Measurements from ENCODE around the gene NKAIN4. TPM values are rescaled to one million over a fixed set of nuclear protein-coding genes. Genes with fewer than 3 reads are reported as not detected.

NKAIN4 gene
- total RNA-seq, 1 experiment from 2014 or later = not detected

GRCh38 chr20:63194007-63194796 is 60.1 kb downstream of the NKAIN4 start:
- BruUV-seq (replicated peaks) = TSS peak; percentile 6
- DNase-seq = no peak
- H3F3A ChIP-seq (ENCODE audit: low read length, unreplicated experiment) = peaks cover 7% of the 10 kb centered on the region
- peaks cover 44% of the 10 kb centered on the region for H3K79me2 ChIP-seq (ENCODE audit: low read length)
- peaks cover 17% of the 10 kb centered on the region; the same call in 1 of the 2 replicates for H3K36me3 ChIP-seq (ENCODE audit: low read depth, low read length)
- no peak overlapping the region for H3K4me2 ChIP-seq (ENCODE audit: low read length)
- H3K9me2 ChIP-seq (replicated peaks; ENCODE audit: low read length) = no peaks in the 10 kb centered on the region
- ATAC-seq = no peak
- no peak overlapping the region for H3K9ac ChIP-seq (ENCODE audit: low read length)
- no peak overlapping the region for H3K4me3 ChIP-seq (ENCODE audit: low read length)
- no peaks in the 10 kb centered on the region for H3K9me3 ChIP-seq (ENCODE audit: low read length)
- CTCF ChIA-PET = no interaction called here
- POLR2A ChIA-PET (ENCODE audit: unreplicated experiment) = no interaction called here
- no peak for TF ChIP-seq EZH2 (IDR thresholded peaks at IDR 0.05; ENCODE audit: low read length, unreplicated experiment)
- TF ChIP-seq, protein P1, sequence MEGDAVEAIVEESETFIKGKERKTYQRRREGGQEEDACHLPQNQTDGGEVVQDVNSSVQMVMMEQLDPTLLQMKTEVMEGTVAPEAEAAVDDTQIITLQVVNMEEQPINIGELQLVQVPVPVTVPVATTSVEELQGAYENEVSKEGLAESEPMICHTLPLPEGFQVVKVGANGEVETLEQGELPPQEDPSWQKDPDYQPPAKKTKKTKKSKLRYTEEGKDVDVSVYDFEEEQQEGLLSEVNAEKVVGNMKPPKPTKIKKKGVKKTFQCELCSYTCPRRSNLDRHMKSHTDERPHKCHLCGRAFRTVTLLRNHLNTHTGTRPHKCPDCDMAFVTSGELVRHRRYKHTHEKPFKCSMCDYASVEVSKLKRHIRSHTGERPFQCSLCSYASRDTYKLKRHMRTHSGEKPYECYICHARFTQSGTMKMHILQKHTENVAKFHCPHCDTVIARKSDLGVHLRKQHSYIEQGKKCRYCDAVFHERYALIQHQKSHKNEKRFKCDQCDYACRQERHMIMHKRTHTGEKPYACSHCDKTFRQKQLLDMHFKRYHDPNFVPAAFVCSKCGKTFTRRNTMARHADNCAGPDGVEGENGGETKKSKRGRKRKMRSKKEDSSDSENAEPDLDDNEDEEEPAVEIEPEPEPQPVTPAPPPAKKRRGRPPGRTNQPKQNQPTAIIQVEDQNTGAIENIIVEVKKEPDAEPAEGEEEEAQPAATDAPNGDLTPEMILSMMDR (conservative IDR thresholded peaks at IDR 0.05; ENCODE audit: low read depth, low read length) = no peak
- TF ChIP-seq EZH2phosphoT487 (IDR thresholded peaks at IDR 0.05; ENCODE audit: borderline replicate concordance, low read length) = no peak
- peaks cover 34% of the 10 kb centered on the region for H3K4me1 ChIP-seq (ENCODE audit: insufficient read depth, low read length)
- H4K20me1 ChIP-seq (ENCODE audit: low read length) = peaks cover 47% of the 10 kb centered on the region
- H3K27me3 ChIP-seq (ENCODE audit: low read length) = no peaks in the 10 kb centered on the region
- H3K27ac ChIP-seq (ENCODE audit: low read length) = no peak overlapping the region
- no peak overlapping the region for H2AFZ ChIP-seq (ENCODE audit: low read length)
- intact Hi-C loops (cut with micrococcal nuclease) = no loop called here

DNA sequence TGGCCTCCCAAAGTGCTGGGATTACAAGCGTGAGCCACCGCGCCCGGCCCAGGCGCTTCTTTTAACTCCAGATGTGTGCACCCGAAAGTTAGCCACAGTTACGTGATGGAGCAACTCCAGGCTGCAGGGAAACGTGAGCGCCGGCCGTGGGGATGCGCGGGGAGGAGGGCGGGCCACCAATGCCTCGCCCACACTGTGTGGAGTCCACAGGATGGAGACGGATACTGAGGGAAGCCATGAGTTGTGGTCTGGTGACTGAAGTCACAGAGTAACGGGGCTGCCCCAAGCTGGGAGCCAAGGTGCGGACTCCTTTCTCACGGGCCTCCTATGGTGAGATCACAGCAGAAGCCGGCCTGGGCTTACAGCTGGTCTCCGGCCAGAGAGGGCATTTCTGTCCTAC is 61.5 kb downstream of the NKAIN4 start:
- BruUV-seq (replicated peaks) = no TSS peak
- H3K27ac ChIP-seq (ENCODE audit: low read length) = no peak overlapping the region
- DNase-seq = no peak
- ATAC-seq = no peak
- CTCF ChIA-PET = no interaction called here
- no peak overlapping the region for H3K4me3 ChIP-seq (ENCODE audit: low read length)
- H3K79me2 ChIP-seq (ENCODE audit: low read length) = peaks cover 29% of the 10 kb centered on the region
- peaks cover 17% of the 10 kb centered on the region; the same call in 1 of the 2 replicates for H3K36me3 ChIP-seq (ENCODE audit: low read depth, low read length)
- peaks cover 7% of the 10 kb centered on the region for H3F3A ChIP-seq (ENCODE audit: low read length, unreplicated experiment)
- H3K27me3 ChIP-seq (ENCODE audit: low read length) = no peaks in the 10 kb centered on the region
- peaks cover 35% of the 10 kb centered on the region for H4K20me1 ChIP-seq (ENCODE audit: low read length)
- H3K4me1 ChIP-seq (ENCODE audit: insufficient read depth, low read length) = peaks cover 24% of the 10 kb centered on the region
- no peaks in the 10 kb centered on the region for H3K9me2 ChIP-seq (replicated peaks; ENCODE audit: low read length)
- TF ChIP-seq, protein P1 (conservative IDR thresholded peaks at IDR 0.05; ENCODE audit: low read depth, low read length) = no peak
- no peak for TF ChIP-seq EZH2 (IDR thresholded peaks at IDR 0.05; ENCODE audit: low read length, unreplicated experiment)
- TF ChIP-seq EZH2phosphoT487 (IDR thresholded peaks at IDR 0.05; ENCODE audit: borderline replicate concordance, low read length) = no peak
- no peak overlapping the region for H3K4me2 ChIP-seq (ENCODE audit: low read length)
- no peak overlapping the region for H2AFZ ChIP-seq (ENCODE audit: low read length)
- H3K9me3 ChIP-seq (ENCODE audit: low read length) = no peaks in the 10 kb centered on the region
- POLR2A ChIA-PET (ENCODE audit: unreplicated experiment) = no interaction called here
- H3K9ac ChIP-seq (ENCODE audit: low read length) = no peak overlapping the region
- intact Hi-C loops (cut with micrococcal nuclease) = no loop called here

GRCh38 chr20:63191400-63191799 is 62.9 kb downstream of the NKAIN4 start:
- Histone ChIP-seq H3K9me2 (replicated peaks; ENCODE audit: low read length) (no peaks in the 10 kb centered on the region), H3F3A (ENCODE audit: low read length, unreplicated experiment) (peaks cover 2% of the 10 kb centered on the region), H3K4me2 (ENCODE audit: low read length) (no peak overlapping the region), H3K27ac (ENCODE audit: low read length) (no peak overlapping the region), H4K20me1 (ENCODE audit: low read length) (peaks cover 22% of the 10 kb centered on the region), H3K36me3 (ENCODE audit: low read depth, low read length) (peaks cover 12% of the 10 kb centered on the region; the same call in 1 of the 2 replicates), H3K79me2 (ENCODE audit: low read length) (peaks cover 16% of the 10 kb centered on the region), H3K4me1 (ENCODE audit: insufficient read depth, low read length) (peaks cover 17% of the 10 kb centered on the region), H3K4me3 (ENCODE audit: low read length) (no peak overlapping the region), H3K9ac (ENCODE audit: low read length) (no peak overlapping the region), H2AFZ (ENCODE audit: low read length) (no peak overlapping the region), H3K27me3 (ENCODE audit: low read length) (no peaks in the 10 kb centered on the region), H3K9me3 (ENCODE audit: low read length) (no peaks in the 10 kb centered on the region)
- peak; percentile 86 for ATAC-seq
- intact Hi-C loops (cut with micrococcal nuclease) = no loop called here
- TF ChIP-seq EZH2phosphoT487 (IDR thresholded peaks at IDR 0.05; ENCODE audit: borderline replicate concordance, low read length) (no peak), EZH2 (IDR thresholded peaks at IDR 0.05; ENCODE audit: low read length, unreplicated experiment) (no peak)
- TF ChIP-seq, protein P1 (conservative IDR thresholded peaks at IDR 0.05; ENCODE audit: low read depth, low read length) = no peak
- DNase-seq = peak; percentile 97
- POLR2A ChIA-PET (ENCODE audit: unreplicated experiment) = interaction anchor here (0.7 kb wide), 1 partner anchor 24 kb away, joined by 3 read pairs; no protein-coding TSS in a partner anchor
- CTCF ChIA-PET = interaction anchor here (0.9 kb wide), 2 partner anchors 23 to 219 kb away, joined by 3 to 5 read pairs; no protein-coding TSS in a partner anchor
- no TSS peak for BruUV-seq (replicated peaks)
